Glomerular visceral epithelial cell (primary cell): ENCODE measurements around the gene SLC22A25.
"Not testable (repeated sequence)": the region's sequence is repeated elsewhere in the genome, so short reads cannot be mapped to it uniquely, and the experiment has no call there.

Experiments used
- DNase-seq: peaks from one replicate; pipeline ENCODE4 v3.0.0-alpha.2; 2016; ENCODE audit errors: extremely low spot score

Gene SLC22A25

DNA sequence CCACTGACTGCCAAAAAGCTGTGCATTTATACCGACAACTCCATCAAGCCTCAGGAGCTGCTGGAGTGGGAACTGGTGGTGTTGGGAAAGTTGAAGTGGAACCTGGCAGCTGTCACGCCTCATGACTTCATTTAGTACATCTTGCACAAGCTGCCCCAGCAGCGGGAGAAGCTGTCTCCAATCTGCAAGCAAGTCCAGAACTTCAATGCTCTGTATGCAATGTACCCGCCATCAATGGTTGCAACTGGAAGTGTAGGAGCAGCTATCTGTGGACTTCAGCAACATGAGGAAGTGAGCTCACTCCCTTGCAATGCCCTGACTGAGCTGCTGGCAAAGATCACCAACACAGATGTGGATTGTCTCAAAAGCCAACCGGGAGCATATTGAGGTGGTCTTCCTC, at the start of gene SLC22A25:
Gene SLC22A25 (minus strand): TSS at position 67 of the 400 bp plus-strand sequence. CDS start 13,947 bp downstream, outside the sequence.
- no peak for DNase-seq

DNA sequence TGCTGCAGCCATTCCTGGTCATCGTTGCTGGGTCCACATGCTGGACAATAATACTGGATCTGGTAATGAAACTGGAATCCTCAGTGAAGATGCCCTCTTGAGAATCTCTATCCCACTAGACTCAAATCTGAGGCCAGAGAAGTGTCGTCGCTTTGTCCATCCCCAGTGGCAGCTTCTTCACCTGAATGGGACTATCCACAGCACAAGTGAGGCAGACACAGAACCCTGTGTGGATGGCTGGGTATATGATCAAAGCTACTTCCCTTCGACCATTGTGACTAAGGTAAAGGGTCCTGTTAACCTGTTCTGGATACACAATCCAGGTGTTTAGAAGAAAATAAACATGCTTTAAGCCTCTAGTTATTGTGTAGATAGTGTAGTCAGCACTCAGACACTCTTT, 46.9 kb upstream of the SLC22A25 start:
- no peak for DNase-seq

DNA sequence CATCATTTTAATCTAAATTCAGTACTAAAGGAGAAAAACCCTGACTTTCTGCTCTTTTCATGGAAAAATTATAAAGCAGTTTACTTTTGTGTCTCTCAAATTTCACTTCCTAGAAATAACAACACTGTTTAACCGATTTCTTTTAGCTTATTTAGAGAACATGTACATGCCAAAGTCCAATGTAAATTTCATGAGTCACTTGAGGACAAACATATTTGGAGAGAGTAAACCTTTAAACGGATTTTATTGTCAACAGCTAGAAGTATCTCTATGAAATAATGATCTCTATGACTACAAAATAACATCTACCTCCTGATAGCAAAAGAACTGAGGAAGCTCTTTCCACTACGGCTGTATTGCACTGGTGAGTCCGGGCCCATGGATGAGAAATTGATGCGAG, 46.3 kb upstream of the SLC22A25 start:
- no peak for DNase-seq

DNA sequence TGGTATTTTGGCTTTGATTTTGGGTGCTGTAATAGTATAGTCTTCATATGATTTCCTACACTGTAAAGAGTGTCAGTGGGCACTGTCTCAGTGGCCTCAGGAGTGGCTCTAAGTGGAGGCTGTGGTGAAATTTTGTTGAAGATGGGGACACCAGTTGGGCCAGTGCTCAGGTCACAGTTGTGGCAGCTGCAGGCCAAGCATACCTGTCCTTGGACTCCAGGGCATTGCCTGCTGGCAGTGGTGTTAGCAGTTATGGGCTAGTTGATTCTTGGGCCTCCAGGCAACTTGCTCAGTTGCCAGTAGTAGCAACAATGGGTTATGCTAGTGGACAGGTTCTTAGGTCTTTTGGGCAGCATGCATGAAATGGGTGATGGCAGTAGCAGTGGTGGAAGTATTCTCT, 39.2 kb upstream of the SLC22A25 start:
- no peak for DNase-seq

DNA sequence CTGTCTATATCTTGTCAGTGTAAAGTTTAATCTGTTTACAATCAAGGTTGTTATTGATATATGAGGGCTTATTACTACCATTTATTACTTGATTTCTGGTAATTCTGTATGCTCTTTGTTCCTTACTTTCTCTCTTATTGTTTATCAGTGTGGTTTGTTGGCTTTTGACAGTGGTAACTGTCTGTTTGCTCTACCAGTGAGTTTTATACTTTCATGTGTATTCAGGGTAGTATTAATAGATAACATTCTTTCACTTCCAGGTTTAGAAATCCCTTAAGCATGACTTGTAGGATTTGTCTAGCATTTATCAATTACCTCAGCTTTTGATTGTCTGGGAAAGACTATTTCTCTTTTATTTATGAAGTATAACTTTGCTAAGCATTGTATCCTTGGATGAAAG, 37.5 kb upstream of the SLC22A25 start:
- DNase-seq, result no peak

DNA sequence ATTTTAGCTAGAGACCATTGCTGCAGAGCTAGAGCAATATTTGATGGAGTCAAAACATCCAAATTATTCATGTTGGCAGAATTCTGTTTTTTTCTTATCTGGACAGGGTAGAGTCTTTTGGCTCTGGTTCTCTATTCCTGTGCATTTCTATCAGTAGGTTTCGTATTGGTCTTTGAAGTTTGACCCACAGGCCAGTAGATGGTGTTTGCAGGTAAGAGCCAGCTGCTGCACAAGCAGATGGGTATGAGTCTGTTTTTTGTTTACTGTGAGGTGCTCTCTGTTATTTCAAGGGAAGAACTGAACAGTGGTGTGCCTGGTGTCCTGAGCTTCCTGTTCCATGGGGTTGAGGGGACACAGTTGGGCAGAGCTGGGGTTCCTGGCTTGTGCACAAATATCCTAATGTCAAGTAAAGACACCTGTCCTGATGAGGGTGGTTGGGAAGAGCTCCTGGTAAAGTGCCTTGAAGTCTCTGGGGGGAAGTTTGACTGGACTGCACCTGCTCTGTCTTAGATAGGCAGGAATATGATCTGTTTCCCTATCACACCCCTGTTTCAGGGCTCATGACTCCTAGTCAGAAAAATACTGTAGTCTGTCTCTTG, 34.0 kb upstream of the SLC22A25 start:
- no peak for DNase-seq

DNA sequence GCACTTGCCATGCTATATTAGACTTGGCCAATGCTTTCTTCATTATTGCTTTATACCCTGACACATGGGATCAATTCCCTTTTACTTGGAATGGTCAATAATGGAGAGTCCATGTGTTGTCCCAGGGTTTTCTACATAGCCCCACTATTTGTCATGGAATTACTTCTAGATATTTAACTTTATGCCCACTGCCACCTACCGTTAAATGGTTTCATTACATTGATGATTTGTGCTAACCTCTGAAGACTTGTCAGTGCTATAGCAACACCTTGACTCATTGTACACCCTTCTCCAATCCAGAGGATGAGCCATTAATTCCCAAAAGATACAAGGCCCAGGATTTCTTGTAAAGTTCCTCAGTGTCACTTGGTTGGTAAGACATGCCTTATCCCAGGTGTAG, 31.4 kb upstream of the SLC22A25 start:
- no peak for DNase-seq

DNA sequence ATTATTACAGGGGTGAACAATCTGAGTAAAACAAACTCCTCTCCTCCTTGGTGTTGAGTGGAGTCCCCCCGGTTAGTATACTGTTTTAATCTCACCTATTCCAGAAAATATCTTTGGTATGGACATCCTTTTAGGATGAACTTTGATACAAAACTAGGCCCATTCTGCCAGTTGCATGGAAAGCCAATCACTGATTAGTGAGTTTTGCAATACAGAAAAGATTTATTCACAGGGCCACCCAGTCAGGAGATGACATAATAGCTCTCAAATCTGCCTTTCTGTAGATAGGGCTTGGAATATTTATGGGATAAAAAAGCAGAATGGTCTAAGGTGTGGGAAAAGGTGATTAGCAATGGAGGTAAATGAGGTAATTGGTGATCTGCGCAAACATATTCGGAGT, 30.3 kb upstream of the SLC22A25 start:
- DNase-seq, result no peak

DNA sequence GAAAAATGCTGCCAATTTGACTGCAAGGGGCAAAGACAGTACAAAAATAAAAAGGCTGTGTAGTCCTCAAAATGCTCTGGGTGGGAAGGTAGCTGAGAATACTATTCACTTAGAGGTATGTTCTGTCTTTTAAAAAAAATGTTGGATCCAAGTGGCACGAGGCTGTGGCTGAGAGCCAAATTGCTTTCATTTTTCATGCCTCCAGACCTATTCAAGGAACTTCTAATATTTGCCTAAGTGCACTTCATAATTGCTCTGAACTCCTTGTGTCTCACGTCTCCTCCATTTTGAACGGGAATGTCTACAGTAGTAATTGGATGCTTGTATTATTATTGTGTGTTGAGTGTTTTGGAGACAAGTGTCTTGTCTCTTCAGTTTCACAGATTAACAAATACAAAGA, 19.1 kb upstream of the SLC22A25 start:
- DNase-seq, result no peak

DNA sequence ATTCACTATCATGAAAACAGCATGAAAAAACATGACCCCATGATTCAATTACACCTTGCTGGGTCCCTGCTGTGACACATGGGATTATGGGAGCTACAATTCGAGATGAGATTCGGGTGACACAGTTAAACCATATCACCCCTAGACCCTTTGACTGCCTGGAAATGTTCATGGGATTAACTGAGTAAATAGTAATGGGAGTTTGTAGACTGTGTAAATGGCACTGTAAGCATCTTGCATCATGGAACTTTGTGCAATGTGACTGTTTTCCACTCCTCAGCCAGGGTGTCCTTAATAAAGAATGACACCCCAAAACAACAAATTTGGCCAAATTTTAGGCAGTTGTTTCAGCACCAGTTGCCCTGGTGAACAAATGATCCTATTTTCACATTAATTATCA, 7.9 kb upstream of the SLC22A25 start:
- DNase-seq, result no peak

DNA sequence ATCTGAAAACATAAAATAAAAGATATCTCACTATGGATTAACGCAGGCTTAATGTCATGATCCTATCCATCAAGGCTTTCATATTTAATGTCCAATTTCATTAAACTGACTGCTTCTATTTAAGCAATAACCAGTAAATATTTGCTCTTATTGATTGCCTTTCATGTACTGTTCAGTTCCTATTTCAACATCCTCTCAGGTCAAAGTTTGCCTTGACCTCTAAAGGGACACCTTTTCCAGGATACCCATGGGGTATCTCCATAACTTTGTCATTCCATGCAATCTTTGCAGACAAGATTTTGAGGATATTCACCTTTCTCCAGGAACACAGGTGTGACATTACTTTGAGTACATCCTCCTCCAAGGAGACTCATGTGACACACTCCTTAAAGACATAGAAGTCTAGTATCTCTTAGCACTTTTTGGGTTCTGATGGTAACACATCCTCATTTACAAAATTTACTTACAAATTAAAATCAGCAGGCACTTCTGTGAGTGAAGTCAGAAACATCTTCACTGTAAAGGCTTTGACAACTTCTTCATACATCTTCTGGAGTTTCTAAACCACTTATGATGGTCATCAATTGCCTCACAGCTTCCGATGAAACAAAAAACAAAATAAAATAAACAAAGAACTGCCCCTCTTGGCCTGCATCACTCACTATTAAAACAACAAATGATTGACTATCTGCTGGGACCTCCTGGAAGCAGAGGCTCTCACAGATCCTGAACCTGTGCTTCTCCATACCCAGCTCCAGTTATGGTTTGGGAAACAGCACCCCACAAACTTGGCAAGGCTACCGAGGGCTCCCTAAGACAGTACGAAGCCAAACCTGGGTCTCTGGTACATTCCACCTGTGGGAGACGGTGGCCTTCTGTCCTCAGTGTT, 7.0 kb upstream of the SLC22A25 start:
- no peak for DNase-seq

DNA sequence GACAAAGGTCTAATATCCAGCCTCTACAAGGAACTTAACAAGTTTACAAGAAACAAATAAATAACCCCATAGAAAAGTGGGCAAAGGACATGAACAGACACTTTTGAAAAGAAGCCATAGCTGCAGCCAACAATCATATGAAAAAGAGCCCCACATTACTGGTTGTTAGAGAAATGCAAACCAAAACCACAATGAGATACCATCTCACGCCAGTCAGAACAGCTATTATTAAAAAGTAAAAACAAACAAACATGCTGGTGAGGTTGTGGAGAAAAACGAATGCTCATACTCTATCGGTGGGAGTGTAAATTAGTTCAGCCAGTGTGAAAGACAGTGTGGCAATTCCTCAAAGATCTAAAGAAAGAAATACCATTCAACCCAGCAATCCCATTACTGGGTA, 5.6 kb upstream of the SLC22A25 start:
- no peak for DNase-seq

DNA sequence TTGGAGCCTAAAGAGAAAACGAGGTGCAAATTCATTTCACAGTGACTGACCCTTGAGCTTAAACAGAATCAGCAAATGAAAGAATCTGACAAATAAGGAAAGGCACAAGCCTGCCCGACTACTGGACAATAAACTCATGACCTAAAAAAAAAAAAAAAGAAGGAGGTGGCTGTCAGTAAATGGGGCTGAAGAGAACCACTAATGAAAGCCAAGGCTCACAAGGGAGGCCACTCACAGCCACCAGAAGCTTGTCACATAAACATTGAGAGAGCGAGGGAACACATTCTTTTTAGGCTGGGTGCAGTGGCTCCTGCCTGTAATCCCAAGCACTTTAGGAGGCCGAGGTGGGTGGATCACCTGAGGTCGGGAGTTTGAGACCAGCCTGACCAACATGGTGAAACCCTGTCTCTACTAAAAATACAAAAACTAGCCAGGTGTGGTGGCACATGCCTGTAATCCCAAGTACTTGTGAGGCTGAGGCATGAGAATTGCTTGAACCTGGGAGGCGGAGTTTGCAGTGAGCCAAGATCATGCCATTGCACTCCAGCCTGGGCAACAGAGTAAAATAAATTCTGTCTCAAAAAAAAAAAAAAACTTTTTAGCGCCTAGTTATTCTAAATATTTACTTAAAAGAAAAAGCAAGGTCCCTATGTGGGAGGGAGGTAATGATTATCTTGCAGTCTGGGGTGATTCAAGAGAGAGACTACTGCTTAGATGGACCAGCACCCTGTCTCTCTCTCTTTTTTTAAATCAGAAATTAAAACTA, 4.0 kb upstream of the SLC22A25 start:
- not testable (repeated sequence) for DNase-seq

DNA sequence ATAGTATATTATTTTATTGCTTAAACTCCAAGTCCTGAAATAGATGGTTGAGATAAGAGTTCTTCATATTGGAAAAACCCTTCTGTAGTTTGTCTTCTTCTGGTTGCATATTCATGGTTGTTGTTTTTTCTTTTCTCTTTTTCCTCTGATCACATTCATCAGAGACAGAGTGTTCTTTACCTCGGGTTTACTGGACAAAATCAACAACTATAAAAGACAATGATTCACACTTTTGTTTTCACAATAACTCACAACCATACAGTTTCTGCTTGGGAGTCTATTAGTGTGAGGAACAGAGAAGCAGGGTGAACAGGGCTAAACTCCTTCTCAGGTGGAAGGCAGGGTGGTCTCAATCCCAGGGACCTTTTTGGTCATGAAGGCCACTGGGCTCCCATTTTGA, 2.6 kb upstream of the SLC22A25 start:
- no peak for DNase-seq

DNA sequence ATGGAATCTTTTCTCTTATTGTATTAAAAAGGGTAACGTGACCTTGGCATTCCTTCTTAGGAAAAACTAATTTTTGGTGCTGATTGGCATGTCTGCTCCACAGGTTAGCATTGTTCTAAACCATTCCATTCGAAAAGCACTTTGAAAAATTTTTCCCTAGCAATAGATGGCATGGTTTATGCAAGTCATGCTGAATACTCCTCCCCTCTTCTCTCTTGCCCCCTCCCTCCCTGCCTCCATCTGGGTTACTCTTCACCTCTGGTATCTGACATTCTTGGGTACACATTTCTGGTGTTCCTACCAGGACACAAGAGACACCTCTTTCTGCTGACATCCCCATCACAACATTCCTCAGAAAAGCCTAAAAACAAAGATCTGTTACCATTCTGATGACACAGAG, 1.5 kb upstream of the SLC22A25 start:
- no peak for DNase-seq

DNA sequence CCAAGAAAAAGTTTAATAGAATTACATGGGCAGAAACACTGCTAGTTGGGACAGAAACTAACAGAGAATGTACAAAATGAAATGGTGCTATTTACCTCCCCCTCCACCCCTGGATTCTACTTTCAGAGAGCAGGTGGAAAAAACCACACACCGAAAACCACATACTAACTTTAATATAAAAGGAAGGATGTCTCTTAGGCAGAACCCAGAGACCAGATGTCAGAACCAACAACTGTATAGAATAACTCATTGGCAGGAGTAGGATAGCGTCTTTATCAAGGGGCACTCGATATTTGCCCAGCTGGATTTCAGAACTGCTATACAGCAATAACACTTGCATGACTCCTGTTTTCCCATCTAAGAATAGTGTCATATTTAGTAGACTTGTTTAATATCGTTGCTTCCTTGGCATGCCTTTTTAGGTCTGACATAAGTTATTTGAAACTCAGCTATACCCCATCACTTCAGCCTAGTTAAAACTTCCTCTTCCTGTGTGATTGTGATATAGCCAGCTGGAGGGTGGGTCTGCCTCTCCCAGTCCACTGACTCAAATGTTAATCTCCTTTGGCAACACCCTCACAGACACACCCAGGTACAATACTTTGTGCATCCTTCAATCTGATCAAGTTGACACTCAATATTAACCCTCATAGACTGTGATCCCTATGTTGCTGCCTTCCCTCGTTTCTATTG, 1.2 kb downstream of the SLC22A25 start:
- no peak for DNase-seq

DNA sequence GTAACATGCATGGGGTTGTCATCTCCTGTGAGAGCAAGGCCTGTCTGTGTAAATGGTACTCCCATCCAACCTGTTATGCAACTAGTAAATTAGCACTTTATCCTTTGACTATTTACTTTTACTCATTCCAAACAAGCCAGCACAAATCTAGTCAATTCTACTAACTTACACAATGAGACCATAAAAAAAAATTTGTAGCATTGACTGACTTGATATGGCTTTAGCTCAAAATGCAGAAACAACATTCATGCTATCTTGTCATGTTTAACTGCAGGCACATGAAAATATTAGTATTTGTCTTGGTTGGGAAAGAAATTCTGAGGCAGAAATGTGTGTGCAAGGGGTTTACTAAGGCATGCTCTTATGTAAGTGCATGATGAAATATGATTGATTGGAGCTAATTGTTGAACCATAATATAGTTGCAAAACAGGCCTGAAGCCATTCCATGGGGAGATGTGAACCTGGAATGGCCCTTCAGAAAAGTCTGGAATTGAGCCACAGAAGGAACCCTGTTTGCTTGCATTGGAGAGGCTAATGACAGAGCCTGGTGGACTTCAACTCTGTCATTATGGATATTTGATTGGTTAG, 2.5 kb downstream of the SLC22A25 start:
- DNase-seq, result no peak

DNA sequence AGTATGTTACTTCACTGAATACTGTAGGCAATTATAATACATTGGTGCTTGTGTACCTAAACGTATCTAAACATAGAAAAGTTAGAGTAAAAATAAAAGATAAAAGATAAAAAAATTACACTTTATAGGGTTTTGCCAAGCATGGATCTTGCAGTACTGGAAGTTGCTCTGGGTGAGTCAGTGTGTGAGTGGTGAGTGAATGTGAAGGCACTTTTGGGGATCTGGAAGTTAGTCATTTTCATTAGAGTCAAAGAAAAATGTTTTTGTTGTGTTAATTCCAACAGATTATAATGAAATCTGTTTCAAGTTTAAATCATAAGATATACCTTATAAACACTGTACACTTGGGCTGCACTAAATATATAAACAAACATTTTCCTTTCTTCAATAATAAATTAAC, 3.3 kb downstream of the SLC22A25 start:
- no peak for DNase-seq

DNA sequence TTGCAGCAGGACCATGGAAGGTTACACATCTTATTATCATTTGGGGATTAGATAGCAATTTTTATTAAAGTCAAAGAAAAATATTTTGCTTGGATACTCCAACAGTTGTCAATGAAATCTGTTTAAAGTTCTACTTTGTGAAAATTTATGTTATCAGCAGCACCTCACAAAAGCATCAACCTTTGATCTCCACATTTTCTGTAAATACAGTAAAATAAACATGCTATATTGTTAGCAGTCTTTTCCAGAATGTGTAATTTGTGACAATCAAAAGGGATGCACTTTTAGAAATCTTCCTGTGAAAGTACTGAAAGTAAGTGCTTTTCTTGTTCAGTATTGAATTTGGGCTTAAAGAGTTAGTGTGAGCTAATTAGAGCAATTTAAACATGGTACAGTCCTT, 4.1 kb downstream of the SLC22A25 start:
- no peak for DNase-seq

DNA sequence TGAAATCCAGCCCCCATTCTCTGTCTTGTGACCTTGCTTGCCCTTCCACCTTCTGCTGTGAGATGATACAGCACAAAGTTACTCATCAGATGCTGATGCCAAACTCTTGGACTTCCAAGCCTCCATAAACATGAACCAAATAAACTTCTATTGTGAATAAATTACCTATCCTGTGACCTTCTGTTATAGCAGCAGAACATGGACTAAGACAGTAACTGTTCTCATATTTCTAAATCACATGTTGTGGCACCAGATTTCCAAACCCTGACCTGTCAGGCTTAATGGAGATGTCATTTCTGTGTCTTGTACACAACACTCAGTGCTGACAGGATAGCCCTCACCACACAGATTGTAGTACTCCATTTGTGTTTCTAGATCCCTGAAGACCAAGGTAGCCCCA, 6.0 kb downstream of the SLC22A25 start:
- DNase-seq, result no peak
